ENCODE measurements around the gene BRSK1. TPM values are rescaled to one million over a fixed set of nuclear protein-coding genes. Genes with fewer than 3 reads are reported as not detected.

BRSK1 gene
- polyA plus RNA-seq, 4 donors: 12.8 to 20.6 (median 15.5) TPM

GRCh38 chr19:55301459-55302317 lies 17.9 kb downstream of the BRSK1 start:
- DNase-seq (ENCODE audit: low read depth in 4 of 4, low spot score in 3 of 4): peak in 2 of 4 donors; percentile 61 to 69

DNA sequence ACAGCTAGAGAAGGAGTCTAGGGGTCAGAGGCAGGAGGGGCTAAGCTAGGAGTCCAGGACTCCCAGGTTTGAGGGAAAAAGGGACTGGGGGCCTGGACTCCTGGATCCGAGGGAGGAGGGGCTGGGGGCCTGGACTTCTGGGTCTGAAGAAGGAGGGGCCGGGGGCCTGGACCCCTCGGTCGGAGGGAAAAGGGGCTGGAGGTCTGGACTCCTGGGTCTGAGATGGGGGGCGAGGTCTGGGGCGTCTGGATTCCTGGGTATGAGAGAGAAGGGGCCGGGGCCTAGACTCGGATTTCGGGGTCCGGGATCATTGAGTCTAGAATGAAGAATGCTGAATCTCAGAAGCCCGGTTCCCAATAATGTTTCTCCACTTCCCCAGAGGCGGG lies 18.5 kb downstream of the BRSK1 start:
- no peak for DNase-seq (ENCODE audit: low read depth in 4 of 4, low spot score in 3 of 4)

GRCh38 chr19:55303477-55303876 lies 19.7 kb downstream of the BRSK1 start:
- no peak for DNase-seq (ENCODE audit: low read depth in 4 of 4, low spot score in 3 of 4)

GRCh38 chr19:55304279-55304978 lies 20.6 kb downstream of the BRSK1 start:
- DNase-seq (ENCODE audit: low read depth in 4 of 4, low spot score in 3 of 4): no peak

GRCh38 chr19:55304980-55305379 lies 21.2 kb downstream of the BRSK1 start:
- no peak for DNase-seq (ENCODE audit: low read depth in 4 of 4, low spot score in 3 of 4)

DNA sequence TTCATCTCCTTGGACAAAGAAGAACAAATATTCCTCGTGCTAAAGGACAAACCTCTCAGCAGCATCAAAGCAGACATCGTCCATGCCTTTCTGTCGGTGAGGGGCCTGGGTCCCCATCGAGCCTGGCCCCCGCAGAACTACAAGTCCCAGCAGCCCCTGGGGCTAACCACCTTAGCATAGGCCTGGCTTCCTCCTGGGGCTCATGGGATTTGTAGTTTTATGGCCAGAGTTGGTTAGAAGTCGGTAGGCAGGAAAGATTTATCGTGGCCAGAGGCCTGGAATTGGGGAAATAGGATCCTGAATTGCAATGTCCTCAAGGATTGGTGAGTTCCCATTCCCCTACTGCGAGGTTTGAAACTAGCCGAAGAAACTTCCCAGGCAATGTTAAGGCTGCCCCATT lies 21.7 kb downstream of the BRSK1 start:
- no peak for DNase-seq (ENCODE audit: low read depth in 4 of 4, low spot score in 3 of 4)

- DNase-seq (ENCODE audit: low read depth in 4 of 4, low spot score in 3 of 4): no peak
Observed at GRCh38 chr19:55305983-55306562, 22.3 kb downstream of the BRSK1 start.

DNA sequence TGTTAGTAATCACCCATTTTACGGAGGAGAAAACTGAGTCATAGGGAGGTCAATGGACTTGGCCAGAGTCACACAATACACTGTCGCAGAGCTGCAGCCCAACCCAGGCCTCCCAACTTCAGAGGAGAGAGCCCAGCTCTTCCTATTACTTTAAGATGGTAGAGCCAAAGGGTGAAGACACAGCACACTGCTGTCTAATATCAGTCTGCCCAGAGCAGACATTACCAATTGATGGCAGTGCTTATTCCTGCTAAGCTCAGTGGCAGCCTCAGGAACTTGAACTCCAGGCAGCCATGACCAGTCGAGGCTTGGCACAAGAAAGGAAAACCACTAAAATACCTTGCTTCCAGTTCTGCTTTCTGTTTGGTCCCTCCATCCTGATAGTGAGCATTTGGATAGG lies 22.9 kb downstream of the BRSK1 start:
- DNase-seq (ENCODE audit: low read depth in 4 of 4, low spot score in 3 of 4): no peak

- no peak for DNase-seq (ENCODE audit: low read depth in 4 of 4, low spot score in 3 of 4)
Observed at GRCh38 chr19:55308281-55308680, 24.5 kb downstream of the BRSK1 start.

DNA sequence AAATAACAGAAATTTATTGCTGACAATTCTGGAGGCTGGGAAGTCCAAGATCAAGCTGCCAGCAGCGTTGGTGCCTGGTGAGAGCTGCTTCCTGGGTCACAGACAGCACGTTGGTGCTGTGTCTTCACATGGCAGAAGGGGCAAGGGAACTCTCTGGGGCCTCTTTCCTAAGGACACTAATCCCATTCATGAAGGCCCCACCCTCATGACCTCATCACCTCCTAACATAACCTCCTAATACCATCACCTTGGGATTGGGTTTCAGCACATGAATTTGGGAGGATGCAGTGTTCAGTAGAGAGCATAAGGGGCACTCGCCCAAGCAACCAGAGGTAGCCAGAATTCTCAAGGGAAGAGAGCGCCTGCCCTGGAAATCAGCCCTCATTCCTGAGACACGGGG lies 25.7 kb downstream of the BRSK1 start:
- DNase-seq (ENCODE audit: low read depth in 4 of 4, low spot score in 3 of 4): no peak

- DNase-seq (ENCODE audit: low read depth in 4 of 4, low spot score in 3 of 4): no peak
Observed at GRCh38 chr19:55310498-55310897, 26.7 kb downstream of the BRSK1 start.

DNA sequence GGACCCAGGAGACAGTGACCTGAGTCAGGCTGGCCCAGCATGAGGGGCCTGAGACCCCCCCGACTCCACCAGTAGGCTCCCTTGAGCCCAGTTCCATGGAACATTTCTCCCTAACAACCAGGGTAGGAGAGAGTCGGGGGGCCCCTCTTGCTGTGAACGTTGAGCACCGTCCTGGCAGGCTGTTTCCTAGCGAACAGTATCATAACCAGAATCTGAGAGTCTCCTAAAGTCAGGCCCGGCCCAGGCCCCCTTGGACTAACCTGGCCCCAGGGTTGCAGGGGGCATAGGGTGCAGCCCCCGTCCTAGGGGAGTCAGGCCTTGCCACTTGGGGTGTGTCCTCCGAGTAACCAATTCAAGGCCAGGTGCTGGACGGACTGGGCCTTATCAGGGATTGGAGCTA lies 27.6 kb downstream of the BRSK1 start:
- no peak for DNase-seq (ENCODE audit: low read depth in 4 of 4, low spot score in 3 of 4)

DNA sequence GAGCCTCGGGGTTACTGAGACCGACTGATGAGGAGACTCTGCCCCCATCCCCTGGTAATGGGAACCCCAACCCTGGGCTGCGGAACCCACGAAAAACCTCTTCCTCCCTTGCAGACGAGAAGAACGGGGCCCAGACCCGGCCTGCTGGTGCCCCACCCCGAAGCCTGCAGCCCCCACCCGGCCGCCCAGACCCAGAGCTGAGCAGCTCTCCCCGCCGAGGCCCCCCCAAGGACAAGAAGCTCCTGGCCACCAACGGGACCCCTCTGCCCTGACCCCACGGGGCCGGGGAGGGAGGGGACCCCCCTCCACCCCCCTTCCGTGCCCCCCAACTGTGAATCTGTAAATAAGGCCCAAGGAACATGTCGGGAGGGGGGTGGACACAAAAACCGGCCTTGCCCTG lies 28.0 kb downstream of the BRSK1 start:
- no peak for DNase-seq (ENCODE audit: low read depth in 4 of 4, low spot score in 3 of 4)

GRCh38 chr19:55312621-55313512 lies 29.1 kb downstream of the BRSK1 start:
- DNase-seq (ENCODE audit: low read depth in 4 of 4, low spot score in 3 of 4): no peak

DNA sequence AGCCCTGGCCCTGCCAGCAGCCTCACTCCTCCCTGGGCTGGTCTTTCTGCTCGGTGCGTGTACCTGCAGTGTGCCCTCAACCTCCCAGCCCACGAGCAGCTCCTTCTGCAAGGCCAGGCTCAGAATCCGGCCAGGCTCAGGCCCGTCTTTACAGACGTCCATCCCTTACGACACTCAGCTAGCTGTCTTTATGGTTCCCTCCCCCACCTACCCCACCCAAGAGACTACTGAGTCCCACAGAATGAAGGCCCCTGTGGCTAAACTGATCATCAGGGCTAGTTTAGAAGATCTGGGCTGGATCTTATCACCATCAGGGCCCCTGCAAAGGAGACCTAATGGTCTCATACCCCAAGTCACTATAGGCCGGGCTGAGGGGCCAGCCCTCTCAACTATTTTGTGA lies 30.6 kb downstream of the BRSK1 start:
- DNase-seq (ENCODE audit: low read depth in 4 of 4, low spot score in 3 of 4): no peak

DNA sequence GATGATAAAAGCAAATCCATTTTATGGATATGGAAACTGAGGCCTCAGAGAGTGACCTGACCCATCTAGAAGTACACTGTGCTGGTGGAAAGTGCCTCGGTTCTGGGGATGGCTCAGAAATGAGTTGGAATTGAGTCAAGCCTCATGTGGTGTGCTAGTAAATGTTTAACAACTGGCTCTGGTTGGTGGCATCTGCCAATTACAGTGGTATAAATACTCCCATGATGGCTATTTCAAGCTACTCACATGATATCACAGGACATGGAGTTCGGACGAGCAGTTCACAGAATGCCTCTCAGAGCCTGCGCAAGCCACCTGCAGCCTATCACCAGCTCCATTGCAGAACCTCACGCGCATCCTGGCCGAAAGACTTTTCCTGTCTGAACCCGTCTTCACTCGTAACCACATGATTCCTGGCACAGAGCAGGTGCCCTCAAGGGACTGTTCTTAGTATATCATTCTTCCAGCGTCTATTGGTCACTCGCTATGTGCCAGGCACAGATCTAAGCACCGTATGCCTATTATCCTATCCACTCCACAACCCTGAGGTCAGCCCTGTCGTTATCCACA lies 32.2 kb downstream of the BRSK1 start:
- no peak for DNase-seq (ENCODE audit: low read depth in 4 of 4, low spot score in 3 of 4)

- DNase-seq (ENCODE audit: low read depth in 4 of 4, low spot score in 3 of 4): no peak
Observed at GRCh38 chr19:55316646-55317045, 32.8 kb downstream of the BRSK1 start.

GRCh38 chr19:55319785-55320184 lies 36.0 kb downstream of the BRSK1 start:
- DNase-seq (ENCODE audit: low read depth in 4 of 4, low spot score in 3 of 4): no peak

GRCh38 chr19:55320844-55321419 lies 37.1 kb downstream of the BRSK1 start:
- no peak for DNase-seq (ENCODE audit: low read depth in 4 of 4, low spot score in 3 of 4)
